ENCODE measurements around the gene VPS33B.

Gene VPS33B

DNA sequence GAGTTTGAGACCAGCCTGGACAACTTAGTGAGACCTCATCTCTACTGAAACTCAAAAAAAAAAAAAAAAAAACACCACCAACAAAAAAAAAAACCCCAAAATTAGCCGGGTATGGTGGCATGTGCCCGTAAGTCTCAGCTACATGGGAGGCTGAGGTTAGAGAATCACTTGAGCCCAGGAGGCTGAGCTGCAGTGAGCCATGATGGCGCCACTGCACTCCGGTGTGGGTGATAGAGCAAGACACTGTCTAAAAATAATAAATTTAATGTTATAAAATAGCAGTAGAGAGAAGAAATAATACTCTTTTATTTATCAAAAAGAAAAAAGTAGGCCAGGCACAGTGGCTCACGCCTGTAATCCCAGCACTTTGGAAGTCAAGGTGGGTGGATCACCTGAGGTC lies 50.3 kb downstream of the VPS33B start:
- Histone ChIP-seq H3K36me3 (ENCODE audit: control insufficient read depth in 4 of 4, insufficient read depth in 4 of 4, low read length in 3 of 4) (peaks cover 12 to 84% (median 65%) of the 10 kb centered on the region in 4 experiments), H3K4me1 (ENCODE audit: control extremely low read depth in 1 of 4, control insufficient read depth in 4 of 4, insufficient read depth in 4 of 4, low read length in 3 of 4) (no peaks in the 10 kb centered on the region), H3K4me3 (ENCODE audit: control insufficient read depth in 1 of 7, extremely low read depth in 1 of 7, insufficient read depth in 4 of 7, low read depth in 2 of 7, low read length in 6 of 7) (no peak overlapping the region), H3K27ac (ENCODE audit: insufficient read depth in 1 of 2, low read depth in 1 of 2, low read length in 2 of 2, poor library complexity in 1 of 2, severe bottlenecking in 2 of 2) (no peak overlapping the region), H3K27me3 (replicated peaks in 2 of 5; ENCODE audit: control insufficient read depth in 4 of 5, insufficient read depth in 5 of 5, low read length in 4 of 5) (no peaks in the 10 kb centered on the region), H3K9me3 (ENCODE audit: control extremely low read depth in 1 of 5, control insufficient read depth in 4 of 5, insufficient read depth in 2 of 5, low read depth in 1 of 5, low read length in 4 of 5) (no peaks in the 10 kb centered on the region)
- no peak for DNase-seq
- CTCF ChIA-PET, result interaction anchor here (0.8 to 1.8 kb wide), 2 partner anchors 14 to 77 kb away, joined by 3 to 5 read pairs; no protein-coding TSS in a partner anchor
- no CpG with 5 or more reads among the region's 5 CpGs for WGBS (ENCODE audit: insufficient coverage)
- POLR2A ChIA-PET, result interaction anchor here (0.7 kb wide), 1 partner anchor 11 kb away, joined by 3 read pairs; no protein-coding TSS in a partner anchor

DNA sequence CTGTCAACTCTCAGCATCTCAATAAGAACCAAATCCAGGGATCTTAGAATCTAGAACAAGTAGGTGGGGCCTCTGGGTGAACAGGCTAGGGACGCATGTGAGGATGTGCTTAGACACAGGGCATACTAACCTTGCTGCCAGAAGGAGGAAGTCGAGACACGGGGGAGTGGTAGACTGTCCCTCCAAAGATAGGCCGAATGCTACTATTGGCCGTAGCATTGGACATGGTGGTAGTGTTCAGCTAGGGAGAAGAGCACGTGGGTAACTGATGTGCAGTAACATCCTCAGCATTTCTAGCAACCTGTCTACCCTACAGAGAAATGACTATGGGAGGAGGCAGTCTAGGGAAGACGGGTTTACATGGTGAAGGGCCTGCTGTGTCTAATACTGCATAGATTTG lies 52.1 kb downstream of the VPS33B start:
- no peak for DNase-seq
- Histone ChIP-seq H3K9me3 (ENCODE audit: control extremely low read depth in 1 of 5, control insufficient read depth in 4 of 5, insufficient read depth in 2 of 5, low read depth in 1 of 5, low read length in 4 of 5) (no peaks in the 10 kb centered on the region), H3K27ac (ENCODE audit: insufficient read depth in 1 of 2, low read depth in 1 of 2, low read length in 2 of 2, poor library complexity in 1 of 2, severe bottlenecking in 2 of 2) (no peak overlapping the region), H3K36me3 (ENCODE audit: control insufficient read depth in 4 of 4, insufficient read depth in 4 of 4, low read length in 3 of 4) (peaks cover 16 to 84% (median 67%) of the 10 kb centered on the region in 4 experiments), H3K4me3 (ENCODE audit: control insufficient read depth in 1 of 7, extremely low read depth in 1 of 7, insufficient read depth in 4 of 7, low read depth in 2 of 7, low read length in 6 of 7) (no peak overlapping the region), H3K4me1 (ENCODE audit: control extremely low read depth in 1 of 4, control insufficient read depth in 4 of 4, insufficient read depth in 4 of 4, low read length in 3 of 4) (no peaks in the 10 kb centered on the region), H3K27me3 (replicated peaks in 2 of 5; ENCODE audit: control insufficient read depth in 4 of 5, insufficient read depth in 5 of 5, low read length in 4 of 5) (no peaks in the 10 kb centered on the region)
- POLR2A ChIA-PET, result no interaction called here
- CTCF ChIA-PET, result interaction anchor here (0.5 to 4.6 kb wide), 4 partner anchors 13 to 599 kb away, joined by 3 to 19 read pairs (median 4); partner anchors contain the start of gene UNC45A
- WGBS (ENCODE audit: insufficient coverage), result 97% methylated on average over 6 of the region's 7 CpGs

DNA sequence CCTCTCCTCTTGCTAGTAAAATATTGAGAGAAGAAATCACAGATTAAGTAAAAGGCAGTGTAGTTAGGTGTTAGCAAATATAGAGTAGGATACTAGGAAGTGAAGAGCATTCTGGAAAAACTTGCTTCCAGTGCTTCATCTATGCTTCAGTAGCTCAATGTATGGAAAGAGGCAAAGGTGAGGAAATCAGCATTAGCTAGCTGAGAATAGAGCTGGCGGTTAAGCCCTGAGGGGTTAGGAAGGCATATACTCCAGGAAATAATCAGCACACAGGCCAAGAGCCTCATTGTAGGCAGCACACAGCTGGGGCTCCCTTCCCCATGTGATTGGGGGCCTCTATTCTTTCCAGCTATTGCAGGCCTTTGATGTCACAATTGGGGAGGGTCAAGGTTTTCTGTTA lies 54.0 kb downstream of the VPS33B start:
- DNase-seq, result no peak
- ChIA-PET POLR2A (no interaction called here), CTCF (interaction anchor here (1.7 to 4.6 kb wide), 2 partner anchors 9 to 12 kb away, joined by 4 to 19 read pairs; no protein-coding TSS in a partner anchor)
- Histone ChIP-seq H3K27ac (ENCODE audit: insufficient read depth in 1 of 2, low read depth in 1 of 2, low read length in 2 of 2, poor library complexity in 1 of 2, severe bottlenecking in 2 of 2) (no peak overlapping the region), H3K27me3 (replicated peaks in 2 of 5; ENCODE audit: control insufficient read depth in 4 of 5, insufficient read depth in 5 of 5, low read length in 4 of 5) (no peaks in the 10 kb centered on the region), H3K9me3 (ENCODE audit: control extremely low read depth in 1 of 5, control insufficient read depth in 4 of 5, insufficient read depth in 2 of 5, low read depth in 1 of 5, low read length in 4 of 5) (no peaks in the 10 kb centered on the region), H3K36me3 (ENCODE audit: control insufficient read depth in 4 of 4, insufficient read depth in 4 of 4, low read length in 3 of 4) (peaks cover 15 to 82% (median 60%) of the 10 kb centered on the region in 4 experiments), H3K4me1 (ENCODE audit: control extremely low read depth in 1 of 4, control insufficient read depth in 4 of 4, insufficient read depth in 4 of 4, low read length in 3 of 4) (no peaks in the 10 kb centered on the region), H3K4me3 (ENCODE audit: control insufficient read depth in 1 of 7, extremely low read depth in 1 of 7, insufficient read depth in 4 of 7, low read depth in 2 of 7, low read length in 6 of 7) (no peak overlapping the region)
- WGBS (ENCODE audit: insufficient coverage), result 100% methylated on average over 1 of the region's 1 CpG

DNA sequence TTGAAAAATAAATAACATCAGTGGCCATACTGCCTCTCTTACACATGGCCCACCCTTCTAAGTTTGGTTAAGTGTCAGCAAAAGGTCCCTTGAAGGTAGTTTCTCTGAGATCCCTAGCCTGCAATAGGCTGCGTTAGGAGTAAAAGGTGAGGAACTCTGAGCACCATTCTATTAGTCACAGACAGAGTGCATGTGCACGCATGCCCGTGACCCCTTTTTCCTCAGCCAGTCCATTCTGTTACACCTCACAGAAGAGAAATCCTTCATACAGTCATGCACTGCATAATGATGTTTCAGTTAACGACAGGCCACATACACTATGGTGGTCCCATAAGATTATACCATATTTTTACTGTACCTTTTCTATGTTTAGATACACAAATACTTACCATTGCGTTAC lies 55.2 kb downstream of the VPS33B start:
- Histone ChIP-seq H3K9me3 (ENCODE audit: control extremely low read depth in 1 of 5, control insufficient read depth in 4 of 5, insufficient read depth in 2 of 5, low read depth in 1 of 5, low read length in 4 of 5) (no peaks in the 10 kb centered on the region), H3K4me1 (ENCODE audit: control extremely low read depth in 1 of 4, control insufficient read depth in 4 of 4, insufficient read depth in 4 of 4, low read length in 3 of 4) (no peaks in the 10 kb centered on the region), H3K36me3 (ENCODE audit: control insufficient read depth in 4 of 4, insufficient read depth in 4 of 4, low read length in 3 of 4) (peaks cover 15 to 83% (median 56%) of the 10 kb centered on the region in 4 experiments), H3K27me3 (replicated peaks in 2 of 5; ENCODE audit: control insufficient read depth in 4 of 5, insufficient read depth in 5 of 5, low read length in 4 of 5) (no peaks in the 10 kb centered on the region), H3K27ac (ENCODE audit: insufficient read depth in 1 of 2, low read depth in 1 of 2, low read length in 2 of 2, poor library complexity in 1 of 2, severe bottlenecking in 2 of 2) (no peak overlapping the region), H3K4me3 (ENCODE audit: control insufficient read depth in 1 of 7, extremely low read depth in 1 of 7, insufficient read depth in 4 of 7, low read depth in 2 of 7, low read length in 6 of 7) (no peak overlapping the region)
- 100% methylated on average over 3 of the region's 5 CpGs for WGBS (ENCODE audit: insufficient coverage)
- ChIA-PET POLR2A (interaction anchor here (1.5 kb wide), 1 partner anchor 11 kb away, joined by 4 read pairs; no protein-coding TSS in a partner anchor), CTCF (interaction anchor here (1.4 to 4.6 kb wide), 4 partner anchors 8 to 32 kb away, joined by 3 to 19 read pairs (median 6); partner anchors contain the start of gene UNC45A)
- no peak for DNase-seq

DNA sequence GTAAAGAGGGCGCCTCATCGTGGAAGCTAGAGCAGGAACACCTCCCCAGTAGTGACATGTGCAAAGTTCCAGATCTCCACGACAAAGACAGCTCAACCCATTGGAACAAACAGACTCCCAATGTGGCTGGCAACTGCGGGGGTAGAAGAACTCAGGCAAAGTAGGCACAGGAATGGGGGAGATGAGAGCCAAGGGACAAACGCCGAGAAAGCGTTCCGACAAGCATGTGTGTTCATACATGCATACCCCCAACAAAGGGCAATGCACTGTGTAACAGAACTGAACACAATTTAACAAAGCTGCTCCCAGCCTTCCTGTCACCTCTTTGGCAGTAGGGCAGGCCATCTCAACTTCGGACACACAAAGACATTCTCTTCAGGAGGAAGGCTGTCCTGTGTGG lies 56.1 kb downstream of the VPS33B start:
- Histone ChIP-seq H3K27ac (ENCODE audit: insufficient read depth in 1 of 2, low read depth in 1 of 2, low read length in 2 of 2, poor library complexity in 1 of 2, severe bottlenecking in 2 of 2) (no peak overlapping the region), H3K4me1 (ENCODE audit: control extremely low read depth in 1 of 4, control insufficient read depth in 4 of 4, insufficient read depth in 4 of 4, low read length in 3 of 4) (no peaks in the 10 kb centered on the region), H3K4me3 (ENCODE audit: control insufficient read depth in 1 of 7, extremely low read depth in 1 of 7, insufficient read depth in 4 of 7, low read depth in 2 of 7, low read length in 6 of 7) (no peak overlapping the region), H3K27me3 (replicated peaks in 2 of 5; ENCODE audit: control insufficient read depth in 4 of 5, insufficient read depth in 5 of 5, low read length in 4 of 5) (no peaks in the 10 kb centered on the region), H3K36me3 (ENCODE audit: control insufficient read depth in 4 of 4, insufficient read depth in 4 of 4, low read length in 3 of 4) (peaks cover 20 to 90% (median 63%) of the 10 kb centered on the region in 4 experiments), H3K9me3 (ENCODE audit: control extremely low read depth in 1 of 5, control insufficient read depth in 4 of 5, insufficient read depth in 2 of 5, low read depth in 1 of 5, low read length in 4 of 5) (no peaks in the 10 kb centered on the region)
- DNase-seq, result no peak
- POLR2A ChIA-PET, result interaction anchor here (0.5 to 1.5 kb wide), 2 partner anchors 10 to 23 kb away, joined by 4 to 8 read pairs; no protein-coding TSS in a partner anchor
- 96% methylated on average over 4 of the region's 9 CpGs for WGBS (ENCODE audit: insufficient coverage)
- CTCF ChIA-PET, result interaction anchor here (1.3 to 1.5 kb wide), 3 partner anchors 9 to 31 kb away, joined by 3 to 9 read pairs (median 3); partner anchors contain the start of gene UNC45A

DNA sequence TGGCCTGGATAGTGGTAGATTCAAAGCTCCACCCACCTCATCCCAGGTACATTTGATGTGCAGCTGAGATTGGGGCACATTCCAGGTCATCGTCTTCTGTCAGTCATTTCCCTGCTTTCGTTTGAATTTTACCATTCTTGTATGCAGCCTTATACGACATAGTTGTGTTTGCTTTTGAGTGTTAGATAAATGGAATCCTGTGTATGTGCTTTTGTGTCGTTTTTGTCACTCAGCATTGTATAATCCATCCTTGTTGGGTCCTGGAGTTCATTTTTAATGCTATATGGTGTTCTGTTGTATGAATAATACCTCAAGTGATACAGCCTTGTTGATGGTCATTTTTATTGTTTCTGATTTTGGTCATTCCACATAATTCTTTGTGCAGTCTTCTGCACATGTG lies 60.4 kb downstream of the VPS33B start:
- Histone ChIP-seq H3K9me3 (ENCODE audit: control extremely low read depth in 1 of 5, control insufficient read depth in 4 of 5, insufficient read depth in 2 of 5, low read depth in 1 of 5, low read length in 4 of 5) (no peaks in the 10 kb centered on the region), H3K4me3 (ENCODE audit: control insufficient read depth in 1 of 7, extremely low read depth in 1 of 7, insufficient read depth in 4 of 7, low read depth in 2 of 7, low read length in 6 of 7) (no peak overlapping the region), H3K36me3 (ENCODE audit: control insufficient read depth in 4 of 4, insufficient read depth in 4 of 4, low read length in 3 of 4) (peaks cover 17 to 72% (median 49%) of the 10 kb centered on the region in 4 experiments), H3K4me1 (ENCODE audit: control extremely low read depth in 1 of 4, control insufficient read depth in 4 of 4, insufficient read depth in 4 of 4, low read length in 3 of 4) (peaks cover 0 to 6% (median 2%) of the 10 kb centered on the region in 4 experiments), H3K27ac (ENCODE audit: insufficient read depth in 1 of 2, low read depth in 1 of 2, low read length in 2 of 2, poor library complexity in 1 of 2, severe bottlenecking in 2 of 2) (no peak overlapping the region), H3K27me3 (replicated peaks in 2 of 5; ENCODE audit: control insufficient read depth in 4 of 5, insufficient read depth in 5 of 5, low read length in 4 of 5) (no peaks in the 10 kb centered on the region)
- ChIA-PET POLR2A (no interaction called here), CTCF (interaction anchor here (1.2 to 13.0 kb wide), 5 partner anchors 12 to 71 kb away, joined by 3 to 134 read pairs (median 4); partner anchors contain the start of genes HDDC3 and UNC45A)
- no peak for DNase-seq
- no CpG with 5 or more reads among the region's 4 CpGs for WGBS (ENCODE audit: insufficient coverage)

DNA sequence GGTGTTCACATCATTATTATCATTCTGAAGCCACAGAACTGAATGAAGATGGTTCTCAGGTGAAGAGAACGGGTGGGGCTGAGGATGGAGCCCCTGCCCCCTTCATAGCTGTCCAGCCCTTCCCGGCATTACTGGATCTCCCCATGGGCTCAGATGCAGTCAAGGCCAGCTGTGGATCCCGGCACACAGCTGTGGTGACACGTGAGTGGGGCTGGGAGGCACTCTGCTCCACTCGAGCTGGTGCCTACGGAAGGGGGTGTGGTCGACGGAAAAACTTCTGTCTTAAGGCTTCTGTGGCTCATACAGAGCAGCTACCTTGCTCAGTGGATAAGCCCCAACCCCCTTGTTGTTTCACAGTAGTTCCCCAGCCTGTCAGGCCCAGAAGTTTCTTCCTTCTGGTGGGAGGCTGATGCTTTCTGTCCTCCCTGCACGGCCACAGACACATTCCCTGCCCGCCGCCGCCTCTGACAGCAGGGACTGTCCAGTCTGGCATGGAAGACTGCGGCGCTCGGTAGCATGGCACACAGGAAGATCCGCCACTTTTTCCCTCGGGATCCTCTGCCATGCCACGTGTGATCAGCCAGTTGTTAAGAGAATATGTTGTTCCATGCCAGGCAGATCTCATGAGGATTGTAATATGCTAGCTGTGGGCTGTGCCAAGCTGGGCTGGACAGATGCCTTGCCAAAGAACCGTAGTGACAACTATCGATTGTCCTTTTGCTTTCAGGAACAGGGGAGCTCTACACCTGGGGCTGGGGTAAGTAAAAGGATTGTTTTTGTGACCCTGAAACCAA lies 61.9 kb downstream of the VPS33B start:
- peaks cover 10 to 59% (median 37%) of the 10 kb centered on the region in 4 experiments for H3K36me3 ChIP-seq (ENCODE audit: control insufficient read depth in 4 of 4, insufficient read depth in 4 of 4, low read length in 3 of 4)
- WGBS (ENCODE audit: insufficient coverage), result 98% methylated on average over 18 of the region's 20 CpGs
- no peaks in the 10 kb centered on the region for H3K27me3 ChIP-seq (replicated peaks in 2 of 5; ENCODE audit: control insufficient read depth in 4 of 5, insufficient read depth in 5 of 5, low read length in 4 of 5)
- ChIA-PET CTCF (interaction anchor here (0.9 to 13.0 kb wide), 4 partner anchors 11 to 311 kb away, joined by 4 to 134 read pairs (median 8); partner anchors contain the start of genes HDDC3 and UNC45A), POLR2A (no interaction called here)
- H3K9me3 ChIP-seq (ENCODE audit: control extremely low read depth in 1 of 5, control insufficient read depth in 4 of 5, insufficient read depth in 2 of 5, low read depth in 1 of 5, low read length in 4 of 5), result no peaks in the 10 kb centered on the region
- no peak for DNase-seq
- no peak overlapping the region for H3K27ac ChIP-seq (ENCODE audit: insufficient read depth in 1 of 2, low read depth in 1 of 2, low read length in 2 of 2, poor library complexity in 1 of 2, severe bottlenecking in 2 of 2)
- peaks cover 2 to 20% (median 14%) of the 10 kb centered on the region in 4 experiments for H3K4me1 ChIP-seq (ENCODE audit: control extremely low read depth in 1 of 4, control insufficient read depth in 4 of 4, insufficient read depth in 4 of 4, low read length in 3 of 4)
- no peak overlapping the region for H3K4me3 ChIP-seq (ENCODE audit: control insufficient read depth in 1 of 7, extremely low read depth in 1 of 7, insufficient read depth in 4 of 7, low read depth in 2 of 7, low read length in 6 of 7)
